Activated naive CD4-positive, alpha-beta T cell treated with anti-CD3 and anti-CD28 coated beads, Interleukin-2, amount 50 U/mL, for 24 hours (primary cell): Measurements from ENCODE around the gene CCN6.
"Not testable (repeated sequence)": the region's sequence is repeated elsewhere in the genome, so short reads cannot be mapped to it uniquely, and the experiment has no call there.

Experiments
- H3K27ac Mint-ChIP-seq: one replicate; pipeline ENCODE4 v1.8.0; 2021; ENCODE audit warnings: mild to moderate bottlenecking, mixed read lengths
- H3K27me3 Mint-ChIP-seq: one replicate; pipeline ENCODE4 v1.8.0; 2021; ENCODE audit warnings: mixed read lengths
- H3K36me3 Mint-ChIP-seq: one replicate; pipeline ENCODE4 v1.8.0; 2021; ENCODE audit warnings: mixed read lengths
- H3K4me1 Mint-ChIP-seq: one replicate; pipeline ENCODE4 v1.8.0; 2021; ENCODE audit warnings: mixed read lengths
- H3K4me3 Mint-ChIP-seq: one replicate; pipeline ENCODE4 v1.8.0; 2021; ENCODE audit warnings: mild to moderate bottlenecking, mixed read lengths
- H3K9me3 Mint-ChIP-seq: one replicate; pipeline ENCODE4 v1.8.0; 2021; ENCODE audit warnings: mixed read lengths

CCN6 gene

DNA sequence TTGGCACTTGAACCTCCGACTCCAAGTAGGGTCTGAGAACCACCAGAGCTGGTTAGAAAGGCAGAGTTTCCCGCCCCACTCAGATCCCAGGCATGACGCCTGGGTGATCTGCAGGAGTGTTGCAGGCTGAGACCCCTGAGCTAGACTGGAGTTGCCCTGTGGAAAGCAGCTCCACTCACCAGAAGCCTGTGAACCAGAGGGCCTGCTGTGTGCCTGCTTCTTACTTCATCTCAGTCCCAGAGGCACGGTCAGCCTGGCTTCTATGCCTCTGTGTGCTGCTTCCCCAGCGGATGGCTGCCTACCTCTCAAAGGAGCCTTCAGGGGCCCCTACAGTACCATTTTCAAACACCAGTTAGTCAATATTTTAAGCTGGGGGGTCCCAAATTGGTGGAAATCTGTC is 15.6 kb upstream of the CCN6 start:
- H3K4me1 Mint-ChIP-seq: peaks cover 86% of the 10 kb centered on the region
- H3K27me3 Mint-ChIP-seq: no peaks in the 10 kb centered on the region
- H3K9me3 Mint-ChIP-seq: no peaks in the 10 kb centered on the region
- H3K36me3 Mint-ChIP-seq: no peaks in the 10 kb centered on the region
- H3K27ac Mint-ChIP-seq: peak overlapping the region; percentile 35
- H3K4me3 Mint-ChIP-seq: no peak overlapping the region

DNA sequence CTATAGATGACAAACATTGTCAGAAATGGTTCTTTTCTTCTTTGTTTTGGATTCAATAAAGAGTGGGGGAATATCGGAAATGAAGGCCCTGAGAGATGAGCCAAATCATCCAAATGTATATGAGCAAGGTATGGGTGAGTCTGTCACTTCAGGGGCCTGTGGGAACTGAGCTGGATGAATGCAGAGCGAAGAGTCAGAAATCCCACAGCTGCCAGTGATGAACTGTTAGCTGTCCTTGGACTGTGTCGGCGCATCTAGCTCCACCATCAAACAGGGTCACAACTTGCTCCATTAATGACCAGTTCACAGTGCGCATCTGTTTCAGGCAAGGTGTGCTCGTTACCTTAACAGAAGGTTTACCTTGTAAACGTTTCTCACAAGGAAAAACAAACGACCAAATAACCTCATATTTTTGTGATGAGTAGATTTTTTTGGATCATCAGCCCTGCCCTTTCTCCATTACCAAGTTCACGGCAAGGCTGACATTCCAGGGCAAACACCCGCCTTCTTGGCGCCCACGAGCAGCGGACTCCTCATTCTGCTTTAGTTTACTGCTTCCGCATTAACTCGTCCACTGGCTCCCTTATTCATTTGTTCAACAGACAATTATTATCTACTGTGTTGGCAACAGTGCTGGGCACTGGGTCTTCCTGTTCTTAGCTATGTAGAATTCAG is 15.0 kb upstream of the CCN6 start:
- peaks cover 86% of the 10 kb centered on the region for H3K4me1 Mint-ChIP-seq
- H3K36me3 Mint-ChIP-seq: no peaks in the 10 kb centered on the region
- H3K9me3 Mint-ChIP-seq: no peaks in the 10 kb centered on the region
- H3K4me3 Mint-ChIP-seq: no peak overlapping the region
- peak overlapping the region; percentile 35 for H3K27ac Mint-ChIP-seq
- no peaks in the 10 kb centered on the region for H3K27me3 Mint-ChIP-seq

DNA sequence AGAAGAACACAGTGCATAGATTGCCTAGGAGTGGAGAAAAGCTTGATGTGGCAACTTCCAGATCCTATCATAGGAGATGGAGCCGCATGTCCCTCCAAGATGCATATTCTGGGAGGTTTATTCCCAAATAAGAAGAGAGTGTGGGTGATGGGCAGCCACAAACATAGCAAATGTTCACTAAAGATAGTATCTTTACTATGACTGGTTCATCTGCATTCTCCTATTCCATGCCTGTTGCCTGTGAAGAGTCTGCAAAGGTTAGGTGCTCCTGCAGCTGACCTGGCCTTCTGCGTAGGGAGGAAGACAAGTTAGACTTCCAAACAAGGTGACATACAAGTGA is 14.5 kb upstream of the CCN6 start:
- peaks cover 86% of the 10 kb centered on the region for H3K4me1 Mint-ChIP-seq
- H3K4me3 Mint-ChIP-seq: no peak overlapping the region
- no peaks in the 10 kb centered on the region for H3K36me3 Mint-ChIP-seq
- no peaks in the 10 kb centered on the region for H3K9me3 Mint-ChIP-seq
- peak overlapping the region; percentile 59 for H3K27ac Mint-ChIP-seq
- H3K27me3 Mint-ChIP-seq: no peaks in the 10 kb centered on the region

DNA sequence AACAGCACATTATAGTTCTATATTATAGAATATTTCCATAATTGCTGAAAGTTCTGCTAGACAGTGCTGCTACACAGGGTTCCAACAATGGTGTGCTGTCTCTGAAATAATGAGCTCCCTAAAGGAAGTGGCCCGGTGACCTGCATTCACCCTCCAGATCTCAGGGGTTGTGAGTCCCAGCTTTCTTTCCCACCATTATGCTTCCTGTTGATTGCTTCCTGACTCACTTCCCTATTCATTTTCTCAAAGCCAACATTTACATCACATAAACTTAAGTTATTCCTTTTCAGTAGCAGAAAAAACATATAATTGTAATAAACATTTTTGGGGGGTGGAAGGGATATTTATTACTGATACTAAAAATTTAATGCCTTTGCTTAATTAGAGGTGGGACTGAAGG is 12.9 kb upstream of the CCN6 start:
- peaks cover 75% of the 10 kb centered on the region for H3K4me1 Mint-ChIP-seq
- no peak overlapping the region for H3K4me3 Mint-ChIP-seq
- H3K36me3 Mint-ChIP-seq: no peaks in the 10 kb centered on the region
- peak overlapping the region; percentile 27 for H3K27ac Mint-ChIP-seq
- no peaks in the 10 kb centered on the region for H3K27me3 Mint-ChIP-seq
- H3K9me3 Mint-ChIP-seq: no peaks in the 10 kb centered on the region

DNA sequence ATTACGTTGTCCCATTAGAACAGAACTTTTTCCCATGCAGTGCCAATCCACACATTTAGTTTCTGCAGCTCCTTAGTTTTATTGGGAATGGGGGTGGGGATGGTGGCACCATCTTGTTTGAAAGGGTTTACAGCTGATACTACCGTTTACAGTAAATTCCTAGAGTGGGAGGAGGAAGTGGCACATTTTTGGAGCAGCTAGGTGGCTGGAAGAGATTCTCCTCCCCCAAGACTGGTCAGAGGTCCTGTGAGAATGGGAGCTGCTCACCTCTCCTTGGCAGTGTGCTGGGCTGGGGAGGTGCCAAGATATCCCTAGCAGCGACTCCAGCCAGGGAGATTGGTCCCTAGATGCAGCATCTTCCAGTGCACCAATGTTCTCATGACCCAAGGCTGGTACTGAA is 12.4 kb upstream of the CCN6 start:
- Mint-ChIP-seq H3K36me3 (no peaks in the 10 kb centered on the region), H3K4me1 (peaks cover 69% of the 10 kb centered on the region), H3K27ac (peak overlapping the region; percentile 97), H3K4me3 (peak overlapping the region; percentile 92), H3K9me3 (no peaks in the 10 kb centered on the region), H3K27me3 (no peaks in the 10 kb centered on the region)

DNA sequence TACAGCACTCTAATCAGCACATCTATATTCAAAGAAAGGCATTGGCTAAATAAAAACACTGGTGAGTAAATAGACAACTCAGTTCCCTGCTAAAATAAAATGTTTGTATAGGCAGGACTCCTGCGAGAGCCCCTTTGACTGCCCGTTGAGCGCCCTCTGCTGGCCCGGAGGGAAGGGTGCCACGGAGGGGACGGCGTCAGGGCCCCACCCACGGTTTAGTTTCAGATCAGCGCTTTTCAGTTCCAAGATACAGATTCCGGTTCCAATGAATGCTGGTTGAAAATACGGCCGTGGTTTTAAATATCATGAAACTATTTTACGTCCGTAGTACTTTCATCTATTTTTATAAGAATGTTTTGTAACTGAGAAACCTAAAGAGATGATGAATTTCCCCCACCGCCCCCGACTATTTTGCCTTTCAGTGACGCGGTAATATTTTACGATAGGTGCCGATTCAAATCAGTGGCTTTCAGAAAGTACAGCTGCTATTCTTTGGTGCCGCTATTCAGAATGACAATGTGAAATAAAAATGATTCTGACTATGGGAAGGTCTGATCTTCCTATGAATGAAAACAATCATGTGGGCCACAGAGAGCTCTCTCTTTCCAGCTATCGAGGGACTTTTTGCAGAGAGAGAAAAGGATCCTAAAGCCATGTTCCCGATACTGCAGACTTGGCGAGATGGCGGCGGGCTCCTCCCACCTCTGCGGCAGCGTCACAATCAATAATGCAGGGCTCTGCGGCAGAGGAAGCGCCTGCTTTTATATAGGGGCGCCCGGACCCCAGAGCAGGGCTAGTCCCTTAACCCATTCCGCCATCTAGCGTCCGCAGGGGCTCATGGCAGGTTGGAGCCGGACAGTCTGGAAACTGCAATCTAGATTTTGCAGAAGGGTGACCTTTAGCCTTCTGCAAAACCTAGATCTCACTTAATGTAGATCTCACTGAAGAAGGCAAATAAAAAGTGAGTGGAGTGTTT is 10.6 kb upstream of the CCN6 start:
- peak overlapping the region; percentile 97 for H3K27ac Mint-ChIP-seq
- no peaks in the 10 kb centered on the region for H3K9me3 Mint-ChIP-seq
- H3K27me3 Mint-ChIP-seq: no peaks in the 10 kb centered on the region
- peak overlapping the region; percentile 92 for H3K4me3 Mint-ChIP-seq
- no peaks in the 10 kb centered on the region for H3K36me3 Mint-ChIP-seq
- H3K4me1 Mint-ChIP-seq: peaks cover 54% of the 10 kb centered on the region

DNA sequence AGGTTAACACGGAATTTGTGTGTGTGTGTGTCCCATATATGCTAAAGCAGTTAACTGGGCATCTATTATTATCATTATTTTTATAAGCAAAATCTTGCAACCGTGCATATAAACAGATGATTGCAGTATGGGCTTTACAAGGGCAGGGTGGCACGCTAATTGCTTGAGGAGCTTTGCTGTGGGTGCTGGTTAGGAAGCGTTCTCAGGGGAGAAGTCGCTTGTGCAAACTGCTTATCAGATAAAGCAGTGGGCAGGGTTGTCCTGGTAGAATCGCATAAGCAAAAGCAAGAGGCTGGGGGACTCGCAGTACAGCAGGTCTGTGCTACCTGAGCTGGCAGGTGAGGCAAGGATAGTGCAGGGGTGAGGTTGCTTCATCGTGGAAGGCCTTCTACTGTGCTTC is 9.7 kb upstream of the CCN6 start:
- H3K27ac Mint-ChIP-seq: peak overlapping the region; percentile 97
- H3K4me1 Mint-ChIP-seq: peaks cover 48% of the 10 kb centered on the region
- H3K36me3 Mint-ChIP-seq: no peaks in the 10 kb centered on the region
- peak overlapping the region; percentile 92 for H3K4me3 Mint-ChIP-seq
- no peaks in the 10 kb centered on the region for H3K27me3 Mint-ChIP-seq
- H3K9me3 Mint-ChIP-seq: no peaks in the 10 kb centered on the region

DNA sequence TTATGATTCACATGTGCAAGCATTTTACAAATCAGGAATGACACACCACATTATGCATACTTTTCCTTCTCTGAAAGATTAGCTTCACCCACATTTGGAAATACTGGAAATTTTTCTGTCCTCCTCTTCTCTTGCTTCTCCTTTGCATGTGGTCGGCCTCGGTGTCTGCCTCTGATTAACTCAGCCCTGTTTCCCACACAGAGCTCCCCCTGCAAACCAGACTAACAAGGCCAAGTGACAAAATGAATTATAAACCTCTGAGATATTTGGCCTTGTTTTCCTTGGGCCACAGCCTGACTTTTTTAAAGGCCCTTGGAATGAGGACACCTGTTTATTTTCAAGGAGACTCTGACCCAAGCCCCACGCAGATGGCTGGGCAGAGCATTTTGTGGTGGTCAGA is 9.0 kb upstream of the CCN6 start:
- H3K27ac Mint-ChIP-seq: no peak overlapping the region
- H3K4me3 Mint-ChIP-seq: no peak overlapping the region
- peaks cover 42% of the 10 kb centered on the region for H3K4me1 Mint-ChIP-seq
- H3K27me3 Mint-ChIP-seq: no peaks in the 10 kb centered on the region
- no peaks in the 10 kb centered on the region for H3K36me3 Mint-ChIP-seq
- H3K9me3 Mint-ChIP-seq: no peaks in the 10 kb centered on the region

DNA sequence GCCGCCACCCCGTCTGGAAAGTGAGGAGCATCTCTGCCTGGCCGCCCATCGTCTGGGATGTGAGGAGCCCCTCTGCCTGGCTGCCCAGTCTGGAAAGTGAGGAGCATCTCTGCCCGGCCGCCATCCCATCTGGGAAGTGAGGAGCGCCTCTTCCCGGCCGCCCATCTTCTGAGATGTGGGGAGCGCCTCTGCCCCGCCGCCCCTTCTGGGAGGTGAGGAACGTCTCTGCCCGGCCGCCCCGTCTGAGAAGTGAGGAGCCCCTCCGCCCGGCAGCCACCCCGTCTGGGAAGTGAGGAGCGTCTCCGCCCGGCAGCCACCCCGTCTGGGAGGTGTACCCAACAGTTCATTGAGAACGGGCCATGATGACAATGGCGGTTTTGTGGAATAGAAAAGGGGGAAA is 6.4 kb upstream of the CCN6 start:
- not testable (repeated sequence) for H3K27me3 Mint-ChIP-seq, H3K4me3 Mint-ChIP-seq, H3K27ac Mint-ChIP-seq, H3K9me3 Mint-ChIP-seq, H3K36me3 Mint-ChIP-seq
- H3K4me1 Mint-ChIP-seq: peaks cover 18% of the 10 kb centered on the region

DNA sequence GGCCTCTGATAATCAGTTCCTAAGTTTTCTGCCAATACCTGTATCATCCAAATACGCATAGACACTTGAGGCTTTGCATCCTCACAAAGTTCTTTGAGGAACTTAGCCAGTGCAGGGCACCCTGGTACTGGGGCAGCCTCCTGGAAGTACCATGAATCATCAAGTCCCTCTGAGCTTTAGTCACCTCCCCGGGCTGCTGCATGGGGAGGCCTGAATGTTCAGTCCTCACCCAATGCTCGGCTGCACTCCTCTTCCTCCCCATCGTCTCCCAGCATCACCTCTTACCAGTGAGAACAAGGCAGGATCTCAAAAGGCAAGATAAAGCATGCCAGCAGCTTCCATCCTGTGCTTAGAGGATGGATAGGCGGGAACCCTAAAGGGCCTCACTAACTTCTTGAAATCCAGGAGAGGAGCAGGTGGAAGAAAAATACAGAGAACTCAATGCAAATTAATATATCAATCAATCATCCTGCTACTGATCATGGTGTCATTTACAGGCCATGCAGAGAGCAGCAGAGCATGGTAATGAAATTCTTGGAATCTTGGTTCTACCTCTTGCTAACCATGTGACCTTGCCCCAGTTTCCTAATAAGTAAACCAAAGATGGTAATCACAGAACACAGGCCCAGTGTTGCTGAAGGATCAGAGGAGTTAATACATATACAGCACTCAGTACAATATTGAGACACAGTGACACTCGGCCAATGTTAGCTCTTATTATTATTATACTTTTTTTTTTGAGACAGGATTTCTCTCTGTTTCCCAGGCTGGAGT is 4.7 kb upstream of the CCN6 start:
- no peak overlapping the region for H3K27ac Mint-ChIP-seq
- no peaks in the 10 kb centered on the region for H3K9me3 Mint-ChIP-seq
- no peak overlapping the region for H3K4me3 Mint-ChIP-seq
- peaks cover 2% of the 10 kb centered on the region for H3K36me3 Mint-ChIP-seq
- no peaks in the 10 kb centered on the region for H3K27me3 Mint-ChIP-seq
- peaks cover 5% of the 10 kb centered on the region for H3K4me1 Mint-ChIP-seq

DNA sequence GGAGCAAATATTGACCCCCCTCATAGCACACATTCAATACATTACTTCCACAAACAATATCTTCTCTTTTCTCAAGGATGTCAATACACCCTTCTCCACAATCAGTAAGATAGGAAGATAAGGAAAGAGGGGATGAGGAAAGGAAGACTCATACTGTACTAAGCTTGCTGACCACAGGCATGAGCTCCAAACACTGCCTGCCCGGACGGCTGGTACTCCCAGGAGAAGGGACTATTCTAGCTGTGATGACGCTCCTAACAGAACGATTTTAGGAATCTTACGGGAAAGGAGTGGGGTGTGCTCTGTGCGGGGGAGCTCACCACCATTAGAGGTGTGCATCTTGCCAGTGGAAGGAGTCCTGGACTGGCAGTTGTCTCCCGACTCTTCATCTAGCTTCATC is 3.9 kb upstream of the CCN6 start:
- no peaks in the 10 kb centered on the region for H3K4me1 Mint-ChIP-seq
- no peak overlapping the region for H3K4me3 Mint-ChIP-seq
- no peaks in the 10 kb centered on the region for H3K9me3 Mint-ChIP-seq
- no peaks in the 10 kb centered on the region for H3K27me3 Mint-ChIP-seq
- H3K36me3 Mint-ChIP-seq: peaks cover 2% of the 10 kb centered on the region
- H3K27ac Mint-ChIP-seq: no peak overlapping the region

DNA sequence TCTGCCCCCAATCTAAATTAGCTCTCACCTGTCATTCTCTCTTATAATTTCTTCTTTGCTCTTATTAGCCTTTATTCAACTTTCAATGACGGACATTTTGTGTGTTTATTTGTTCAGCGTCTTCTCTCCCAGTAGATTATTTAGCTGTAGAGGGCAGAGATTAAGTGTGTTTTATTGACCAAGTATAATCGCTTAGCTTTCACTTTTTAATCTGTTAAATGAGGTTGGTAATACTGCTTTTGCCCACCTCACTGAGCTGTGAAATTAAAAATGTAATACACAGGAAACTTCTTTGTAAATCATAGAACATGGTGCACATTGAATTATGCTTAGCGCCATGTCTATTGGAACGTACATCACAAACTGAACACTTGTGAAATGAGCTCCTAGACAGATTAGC is 3.5 kb upstream of the CCN6 start:
- H3K36me3 Mint-ChIP-seq: peaks cover 2% of the 10 kb centered on the region
- no peaks in the 10 kb centered on the region for H3K4me1 Mint-ChIP-seq
- no peaks in the 10 kb centered on the region for H3K9me3 Mint-ChIP-seq
- H3K27ac Mint-ChIP-seq: no peak overlapping the region
- H3K4me3 Mint-ChIP-seq: no peak overlapping the region
- H3K27me3 Mint-ChIP-seq: no peaks in the 10 kb centered on the region

DNA sequence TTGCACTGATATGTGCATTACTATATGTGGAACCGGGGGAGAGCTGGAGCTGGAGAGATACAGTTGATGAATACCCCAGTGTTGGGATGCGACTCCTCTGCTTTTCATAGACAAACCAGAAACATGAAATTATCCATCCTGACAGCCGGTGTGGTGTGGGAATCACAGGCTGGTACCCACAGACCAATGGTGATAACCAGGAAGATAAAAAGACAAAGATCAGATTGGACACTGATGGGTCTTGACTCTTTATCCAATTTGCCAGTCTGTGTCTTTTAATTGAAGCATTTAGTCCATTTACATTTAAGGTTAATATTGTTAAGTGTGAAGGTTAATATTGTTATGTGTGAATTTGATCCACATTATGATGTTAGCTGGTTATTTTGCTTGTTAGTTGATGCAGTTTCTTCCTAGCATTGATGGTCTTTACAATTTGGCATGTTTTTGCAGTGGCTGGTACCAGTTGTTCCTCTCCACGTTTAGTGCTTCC is 2.6 kb upstream of the CCN6 start:
- not testable (repeated sequence) for H3K9me3 Mint-ChIP-seq, H3K36me3 Mint-ChIP-seq, H3K27me3 Mint-ChIP-seq, H3K27ac Mint-ChIP-seq, H3K4me3 Mint-ChIP-seq, H3K4me1 Mint-ChIP-seq

DNA sequence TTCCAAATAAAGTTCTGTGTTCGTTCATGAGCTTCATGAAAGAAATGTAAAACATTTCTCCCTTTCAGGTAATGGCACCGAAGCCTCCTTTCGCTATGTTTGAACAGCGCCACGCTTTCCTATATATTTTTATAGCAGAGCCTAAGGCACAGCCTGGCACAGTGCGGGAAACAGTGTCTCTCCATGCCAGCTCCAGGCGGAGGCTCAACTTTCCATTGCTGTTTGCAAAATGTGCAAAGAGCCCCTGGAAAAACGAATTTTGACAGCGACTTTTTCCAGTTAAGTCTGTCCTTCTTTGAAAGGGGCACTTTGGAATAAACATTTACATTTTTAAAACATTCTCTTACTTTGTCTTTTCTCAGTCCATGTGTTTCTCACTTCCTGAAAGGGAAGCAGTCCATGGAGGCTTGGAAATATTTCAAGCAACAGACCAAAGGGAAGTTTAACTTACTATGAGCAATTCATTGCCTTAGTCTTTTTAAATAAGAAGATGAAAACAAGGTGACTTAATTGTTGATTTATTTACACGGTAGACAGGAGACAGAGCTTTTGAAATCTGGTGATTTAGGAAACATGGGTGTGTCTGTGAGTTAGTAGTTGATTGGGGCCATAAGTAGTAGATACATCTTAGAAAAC is 769 bp downstream of the CCN6 start:
- Mint-ChIP-seq H3K36me3 (peaks cover 2% of the 10 kb centered on the region), H3K27me3 (no peaks in the 10 kb centered on the region), H3K4me1 (no peaks in the 10 kb centered on the region), H3K27ac (no peak overlapping the region), H3K9me3 (no peaks in the 10 kb centered on the region), H3K4me3 (no peak overlapping the region)

DNA sequence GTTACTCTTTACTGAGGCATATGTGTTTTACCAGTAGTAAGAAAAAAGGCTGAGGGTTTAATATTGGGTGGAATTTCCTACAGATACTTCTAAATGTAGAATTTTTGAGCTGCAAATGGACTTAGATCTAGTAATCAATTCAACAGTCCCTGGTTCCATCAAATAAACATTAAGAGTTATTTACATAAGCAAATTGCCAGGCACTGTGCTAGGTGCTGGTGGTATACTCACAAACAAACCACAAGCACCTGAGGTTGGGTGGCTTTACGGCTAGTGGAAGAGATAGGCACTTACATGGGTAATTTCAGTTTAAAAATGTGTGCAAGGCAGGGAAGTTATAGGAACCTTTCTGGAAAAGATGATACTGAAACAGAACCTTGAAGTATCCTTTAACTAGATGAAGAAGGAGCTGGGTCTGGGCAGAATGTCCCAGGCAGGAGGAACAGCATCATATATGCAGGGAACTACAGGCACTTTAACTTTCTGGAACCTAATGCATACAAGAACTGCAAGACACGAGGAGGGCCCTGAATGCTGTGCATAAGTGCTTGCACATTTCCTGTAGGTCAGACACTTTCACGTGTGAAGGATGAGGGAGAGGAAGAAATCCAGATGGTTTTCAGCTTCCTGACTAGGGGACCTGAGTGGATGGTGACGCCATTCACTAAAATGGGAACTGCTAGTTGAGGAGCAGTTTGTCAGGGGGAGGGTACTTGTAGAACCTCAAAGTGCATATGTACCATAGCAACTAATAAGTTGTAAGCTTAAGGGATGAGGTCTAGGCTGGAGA is 4.5 kb downstream of the CCN6 start:
- H3K36me3 Mint-ChIP-seq: no peaks in the 10 kb centered on the region
- H3K27me3 Mint-ChIP-seq: no peaks in the 10 kb centered on the region
- no peaks in the 10 kb centered on the region for H3K9me3 Mint-ChIP-seq
- no peak overlapping the region for H3K4me3 Mint-ChIP-seq
- no peaks in the 10 kb centered on the region for H3K4me1 Mint-ChIP-seq
- no peak overlapping the region for H3K27ac Mint-ChIP-seq
